IMR-90 (cell line): Measurements from ENCODE around the gene DISC1.

Experiments used
- BHLHE40 ChIP-seq: fragments of 150-350 bp; IDR thresholded peaks from 2 replicates; pipeline ENCODE4 v1.6.1; 2016; ENCODE audit warnings: mild to moderate bottlenecking, low read depth, low read length
- CEBPB ChIP-seq: IDR thresholded peaks from 2 replicates; pipeline ENCODE4 v1.6.1; 2012; ENCODE audit warnings: low read depth, low read length, improper control_type of control experiment
- CHD1 ChIP-seq: IDR thresholded peaks from 2 replicates; pipeline ENCODE4 v1.6.1; 2012; ENCODE audit warnings: low read depth, low read length, improper control_type of control experiment
- CTCF ChIP-seq: conservative IDR thresholded peaks from 2 replicates; pipeline ENCODE4 v1.5.1; 2012; ENCODE audit warnings: mild to moderate bottlenecking, low read depth, low read length, improper control_type of control experiment
- FOS ChIP-seq: fragments of 150-350 bp; IDR thresholded peaks from 2 replicates; pipeline ENCODE4 v1.6.1; 2016; ENCODE audit warnings: low read depth, low read length
- MAFK ChIP-seq: IDR thresholded peaks from 2 replicates; pipeline ENCODE4 v1.6.1; 2012; ENCODE audit warnings: low read depth, low read length, improper control_type of control experiment
- MAZ ChIP-seq: IDR thresholded peaks from 2 replicates; pipeline ENCODE4 v1.6.1; 2012; ENCODE audit warnings: low read depth, mild to moderate bottlenecking, low read length, improper control_type of control experiment, moderate library complexity, borderline replicate concordance
- MXI1 ChIP-seq: IDR thresholded peaks from 2 replicates; pipeline ENCODE4 v1.6.1; 2012; ENCODE audit warnings: low read depth, mild to moderate bottlenecking, low read length, moderate library complexity, borderline replicate concordance
- POLR2A ChIP-seq: IDR thresholded peaks from 2 replicates; pipeline ENCODE4 v1.6.1; 2012; ENCODE audit warnings: mild to moderate bottlenecking, low read depth, low read length
- RCOR1 ChIP-seq: IDR thresholded peaks from 2 replicates; pipeline ENCODE4 v1.6.1; 2012; ENCODE audit warnings: mild to moderate bottlenecking, low read length, improper control_type of control experiment; ENCODE audit not compliant: insufficient replicate concordance
- RFX5 ChIP-seq: IDR thresholded peaks from 2 replicates; pipeline ENCODE4 v1.8.0; 2012; ENCODE audit warnings: low read depth, mild to moderate bottlenecking, low read length, moderate library complexity
- SMC3 ChIP-seq: fragments of 150-350 bp; IDR thresholded peaks from 2 replicates; pipeline ENCODE4 v1.6.1; 2016; ENCODE audit warnings: low read depth, mild to moderate bottlenecking, antibody characterized with exemption, low read length, moderate library complexity
- TF ChIP-seq, protein P1 (sequence below): fragments of 150-350 bp; IDR thresholded peaks from 2 replicates; pipeline ENCODE4 v1.6.1; 2016; ENCODE audit warnings: low read depth, mild to moderate bottlenecking, low read length, moderate library complexity, borderline replicate concordance
- TF ChIP-seq, protein P2 (sequence below): fragments of 150-350 bp; IDR thresholded peaks from 2 replicates; pipeline ENCODE4 v1.6.1; 2017; ENCODE audit warnings: mild to moderate bottlenecking, antibody characterized with exemption, low read length, low read depth

DNA sequence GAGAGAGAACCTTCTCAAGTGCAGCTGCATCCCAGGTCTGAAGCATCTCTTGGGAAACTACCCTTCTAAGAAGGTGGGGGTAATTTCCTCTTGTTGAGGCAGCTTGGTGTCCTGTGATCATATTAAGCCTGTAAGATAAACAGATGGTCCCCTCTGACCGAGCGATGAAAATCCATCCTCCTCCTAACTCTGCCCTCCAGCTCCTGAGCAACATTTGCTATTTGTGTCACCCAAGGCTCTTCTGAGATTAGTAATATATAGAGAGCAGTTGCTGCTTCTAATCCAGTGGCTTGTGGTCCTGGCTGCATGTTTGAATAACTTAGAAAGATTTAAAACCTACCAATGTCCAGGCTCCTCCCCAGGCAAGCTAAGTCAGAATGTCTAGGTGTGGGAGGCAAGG lies 123.7 kb downstream of the DISC1 start:
- no peak for TF ChIP-seq CTCF
- no peak for TF ChIP-seq POLR2A
- no peak for TF ChIP-seq CHD1
- TF ChIP-seq MAFK = no peak
- no peak for TF ChIP-seq BHLHE40
- no peak for TF ChIP-seq RCOR1
- TF ChIP-seq MAZ = no peak
- TF ChIP-seq RFX5 = no peak
- TF ChIP-seq MXI1 = no peak
- no peak for TF ChIP-seq SMC3
- TF ChIP-seq CEBPB = no peak
- TF ChIP-seq, protein P1, sequence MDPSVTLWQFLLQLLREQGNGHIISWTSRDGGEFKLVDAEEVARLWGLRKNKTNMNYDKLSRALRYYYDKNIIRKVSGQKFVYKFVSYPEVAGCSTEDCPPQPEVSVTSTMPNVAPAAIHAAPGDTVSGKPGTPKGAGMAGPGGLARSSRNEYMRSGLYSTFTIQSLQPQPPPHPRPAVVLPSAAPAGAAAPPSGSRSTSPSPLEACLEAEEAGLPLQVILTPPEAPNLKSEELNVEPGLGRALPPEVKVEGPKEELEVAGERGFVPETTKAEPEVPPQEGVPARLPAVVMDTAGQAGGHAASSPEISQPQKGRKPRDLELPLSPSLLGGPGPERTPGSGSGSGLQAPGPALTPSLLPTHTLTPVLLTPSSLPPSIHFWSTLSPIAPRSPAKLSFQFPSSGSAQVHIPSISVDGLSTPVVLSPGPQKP = no peak
- TF ChIP-seq, protein P2, sequence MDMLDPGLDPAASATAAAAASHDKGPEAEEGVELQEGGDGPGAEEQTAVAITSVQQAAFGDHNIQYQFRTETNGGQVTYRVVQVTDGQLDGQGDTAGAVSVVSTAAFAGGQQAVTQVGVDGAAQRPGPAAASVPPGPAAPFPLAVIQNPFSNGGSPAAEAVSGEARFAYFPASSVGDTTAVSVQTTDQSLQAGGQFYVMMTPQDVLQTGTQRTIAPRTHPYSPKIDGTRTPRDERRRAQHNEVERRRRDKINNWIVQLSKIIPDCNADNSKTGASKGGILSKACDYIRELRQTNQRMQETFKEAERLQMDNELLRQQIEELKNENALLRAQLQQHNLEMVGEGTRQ = no peak
- TF ChIP-seq FOS = no peak
